ENCODE measurements around the gene THAP9.

- TF ChIP-seq CTCF (IDR thresholded peaks at IDR 0.05; ENCODE audit: low read depth, low read length, poor library complexity, severe bottlenecking) = no peak
- TF ChIP-seq EZH2phosphoT487 (IDR thresholded peaks at IDR 0.05; ENCODE audit: borderline replicate concordance, low read length) = no peak
Observed at GRCh38 chr4:82969414-82969813, 68.9 kb downstream of the THAP9 start.
